A673 (cell line): Measurements from ENCODE around the gene NANOG.
"Not testable (repeated sequence)": the region's sequence is repeated elsewhere in the genome, so short reads cannot be mapped to it uniquely, and the experiment has no call there.

Experiments used
- EZH2 ChIP-seq: fragments of 200-600 bp; sonication (generic); IDR thresholded peaks from 2 replicates; pipeline ENCODE4 v1.6.1; 2017; ENCODE audit warnings: borderline replicate concordance, low read depth, mild to moderate bottlenecking, mixed read lengths, antibody characterized with exemption, low read length; ENCODE audit not compliant: poor library complexity, severe bottlenecking
- TF ChIP-seq, protein P1 (sequence below): fragments of 300-800, 200-600 bp; sonication (generic); conservative IDR thresholded peaks from 2 replicates; pipeline ENCODE4 v1.5.1; 2017; ENCODE audit warnings: low read depth, mild to moderate bottlenecking, antibody characterized with exemption, low read length, moderate library complexity, mixed read lengths

DNA sequence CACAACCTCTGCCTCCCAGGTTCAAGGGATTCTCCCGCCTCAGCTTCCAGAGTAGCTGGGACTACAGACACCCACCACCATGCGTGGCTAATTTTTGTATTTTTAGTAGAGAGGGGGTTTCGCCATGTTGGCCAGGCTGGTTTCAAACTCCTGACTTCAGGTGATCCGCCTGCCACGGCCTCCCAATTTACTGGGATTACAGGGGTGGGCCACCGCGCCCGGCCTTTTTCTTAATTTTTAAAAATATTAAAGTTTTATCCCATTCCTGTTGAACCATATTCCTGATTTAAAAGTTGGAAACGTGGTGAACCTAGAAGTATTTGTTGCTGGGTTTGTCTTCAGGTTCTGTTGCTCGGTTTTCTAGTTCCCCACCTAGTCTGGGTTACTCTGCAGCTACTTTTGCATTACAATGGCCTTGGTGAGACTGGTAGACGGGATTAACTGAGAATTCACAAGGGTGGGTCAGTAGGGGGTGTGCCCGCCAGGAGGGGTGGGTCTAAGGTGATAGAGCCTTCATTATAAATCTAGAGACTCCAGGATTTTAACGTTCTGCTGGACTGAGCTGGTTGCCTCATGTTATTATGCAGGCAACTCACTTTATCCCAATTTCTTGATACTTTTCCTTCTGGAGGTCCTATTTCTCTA is at the start of gene NANOG:
- TF ChIP-seq, protein P1, sequence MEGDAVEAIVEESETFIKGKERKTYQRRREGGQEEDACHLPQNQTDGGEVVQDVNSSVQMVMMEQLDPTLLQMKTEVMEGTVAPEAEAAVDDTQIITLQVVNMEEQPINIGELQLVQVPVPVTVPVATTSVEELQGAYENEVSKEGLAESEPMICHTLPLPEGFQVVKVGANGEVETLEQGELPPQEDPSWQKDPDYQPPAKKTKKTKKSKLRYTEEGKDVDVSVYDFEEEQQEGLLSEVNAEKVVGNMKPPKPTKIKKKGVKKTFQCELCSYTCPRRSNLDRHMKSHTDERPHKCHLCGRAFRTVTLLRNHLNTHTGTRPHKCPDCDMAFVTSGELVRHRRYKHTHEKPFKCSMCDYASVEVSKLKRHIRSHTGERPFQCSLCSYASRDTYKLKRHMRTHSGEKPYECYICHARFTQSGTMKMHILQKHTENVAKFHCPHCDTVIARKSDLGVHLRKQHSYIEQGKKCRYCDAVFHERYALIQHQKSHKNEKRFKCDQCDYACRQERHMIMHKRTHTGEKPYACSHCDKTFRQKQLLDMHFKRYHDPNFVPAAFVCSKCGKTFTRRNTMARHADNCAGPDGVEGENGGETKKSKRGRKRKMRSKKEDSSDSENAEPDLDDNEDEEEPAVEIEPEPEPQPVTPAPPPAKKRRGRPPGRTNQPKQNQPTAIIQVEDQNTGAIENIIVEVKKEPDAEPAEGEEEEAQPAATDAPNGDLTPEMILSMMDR = not testable (repeated sequence)
- TF ChIP-seq EZH2 = not testable (repeated sequence)
